Measurements from ENCODE around the gene IGSF9.

The IGSF9 gene

GRCh38 chr1:159940006-159940620 is 5.3 kb downstream of the IGSF9 start:
- Histone ChIP-seq H3K4me2 (ENCODE audit: low read depth, low read length, poor library complexity, severe bottlenecking) (no peak overlapping the region), H3F3A (ENCODE audit: insufficient read depth) (no peaks in the 10 kb centered on the region), H3K79me2 (ENCODE audit: insufficient read depth, low read length) (no peaks in the 10 kb centered on the region), H3K4me3 (ENCODE audit: insufficient read depth, low read length, poor library complexity, severe bottlenecking) (no peak overlapping the region), H3K36me3 (ENCODE audit: low read length) (no peaks in the 10 kb centered on the region), H3K9me2 (replicated peaks; ENCODE audit: insufficient read depth, low read length) (no peaks in the 10 kb centered on the region), H3K27me3 (ENCODE audit: low read length) (no peaks in the 10 kb centered on the region), H2AFZ (ENCODE audit: low read depth, low read length, severe bottlenecking) (no peak overlapping the region), H3K27ac (ENCODE audit: low read depth, low read length) (no peak overlapping the region), H4K20me1 (ENCODE audit: low read depth, low read length) (no peaks in the 10 kb centered on the region), H3K9me3 (ENCODE audit: insufficient read depth, low read length) (no peaks in the 10 kb centered on the region), H3K9ac (ENCODE audit: low read length) (no peak overlapping the region)
- TF ChIP-seq EZH2phosphoT487 (conservative IDR thresholded peaks at IDR 0.05; ENCODE audit: low read length) (no peak), CTCF (IDR thresholded peaks at IDR 0.05; ENCODE audit: insufficient read depth, low read length, poor library complexity, severe bottlenecking) (no peak)

GRCh38 chr1:159939678-159940002 is 5.8 kb downstream of the IGSF9 start:
- no peaks in the 10 kb centered on the region for H3K27me3 ChIP-seq (ENCODE audit: low read length)
- H3K36me3 ChIP-seq (ENCODE audit: low read length), result no peaks in the 10 kb centered on the region
- TF ChIP-seq CTCF (IDR thresholded peaks at IDR 0.05; ENCODE audit: insufficient read depth, low read length, poor library complexity, severe bottlenecking), result no peak
- TF ChIP-seq EZH2phosphoT487 (conservative IDR thresholded peaks at IDR 0.05; ENCODE audit: low read length), result no peak
- no peak overlapping the region for H3K4me3 ChIP-seq (ENCODE audit: insufficient read depth, low read length, poor library complexity, severe bottlenecking)
- no peaks in the 10 kb centered on the region for H3K9me2 ChIP-seq (replicated peaks; ENCODE audit: insufficient read depth, low read length)
- H3F3A ChIP-seq (ENCODE audit: insufficient read depth), result no peaks in the 10 kb centered on the region
- no peak overlapping the region for H3K4me2 ChIP-seq (ENCODE audit: low read depth, low read length, poor library complexity, severe bottlenecking)
- H3K9ac ChIP-seq (ENCODE audit: low read length), result no peak overlapping the region
- H4K20me1 ChIP-seq (ENCODE audit: low read depth, low read length), result no peaks in the 10 kb centered on the region
- H3K79me2 ChIP-seq (ENCODE audit: insufficient read depth, low read length), result no peaks in the 10 kb centered on the region
- no peaks in the 10 kb centered on the region for H3K9me3 ChIP-seq (ENCODE audit: insufficient read depth, low read length)
- no peak overlapping the region for H3K27ac ChIP-seq (ENCODE audit: low read depth, low read length)
- H2AFZ ChIP-seq (ENCODE audit: low read depth, low read length, severe bottlenecking), result no peak overlapping the region

- H3K9ac ChIP-seq (ENCODE audit: low read length), result no peak overlapping the region
- H3K79me2 ChIP-seq (ENCODE audit: insufficient read depth, low read length), result no peaks in the 10 kb centered on the region
- no peaks in the 10 kb centered on the region for H3K36me3 ChIP-seq (ENCODE audit: low read length)
- no peak overlapping the region for H3K27ac ChIP-seq (ENCODE audit: low read depth, low read length)
- H2AFZ ChIP-seq (ENCODE audit: low read depth, low read length, severe bottlenecking), result no peak overlapping the region
- no peak for TF ChIP-seq CTCF (IDR thresholded peaks at IDR 0.05; ENCODE audit: insufficient read depth, low read length, poor library complexity, severe bottlenecking)
- TF ChIP-seq EZH2phosphoT487 (conservative IDR thresholded peaks at IDR 0.05; ENCODE audit: low read length), result no peak
- H4K20me1 ChIP-seq (ENCODE audit: low read depth, low read length), result no peaks in the 10 kb centered on the region
- H3K9me3 ChIP-seq (ENCODE audit: insufficient read depth, low read length), result no peaks in the 10 kb centered on the region
- H3F3A ChIP-seq (ENCODE audit: insufficient read depth), result no peaks in the 10 kb centered on the region
- H3K27me3 ChIP-seq (ENCODE audit: low read length), result no peaks in the 10 kb centered on the region
- H3K9me2 ChIP-seq (replicated peaks; ENCODE audit: insufficient read depth, low read length), result no peaks in the 10 kb centered on the region
- no peak overlapping the region for H3K4me2 ChIP-seq (ENCODE audit: low read depth, low read length, poor library complexity, severe bottlenecking)
- no peak overlapping the region for H3K4me3 ChIP-seq (ENCODE audit: insufficient read depth, low read length, poor library complexity, severe bottlenecking)
Observed at GRCh38 chr1:159938905-159939677, 6.3 kb downstream of the IGSF9 start.

Data from SU-DHL-6 (cell line).